Measurements from ENCODE around the gene FSCN2.
"Not testable (repeated sequence)": the region's sequence is repeated elsewhere in the genome, so short reads cannot be mapped to it uniquely, and the experiment has no call there.

Gene FSCN2

DNA sequence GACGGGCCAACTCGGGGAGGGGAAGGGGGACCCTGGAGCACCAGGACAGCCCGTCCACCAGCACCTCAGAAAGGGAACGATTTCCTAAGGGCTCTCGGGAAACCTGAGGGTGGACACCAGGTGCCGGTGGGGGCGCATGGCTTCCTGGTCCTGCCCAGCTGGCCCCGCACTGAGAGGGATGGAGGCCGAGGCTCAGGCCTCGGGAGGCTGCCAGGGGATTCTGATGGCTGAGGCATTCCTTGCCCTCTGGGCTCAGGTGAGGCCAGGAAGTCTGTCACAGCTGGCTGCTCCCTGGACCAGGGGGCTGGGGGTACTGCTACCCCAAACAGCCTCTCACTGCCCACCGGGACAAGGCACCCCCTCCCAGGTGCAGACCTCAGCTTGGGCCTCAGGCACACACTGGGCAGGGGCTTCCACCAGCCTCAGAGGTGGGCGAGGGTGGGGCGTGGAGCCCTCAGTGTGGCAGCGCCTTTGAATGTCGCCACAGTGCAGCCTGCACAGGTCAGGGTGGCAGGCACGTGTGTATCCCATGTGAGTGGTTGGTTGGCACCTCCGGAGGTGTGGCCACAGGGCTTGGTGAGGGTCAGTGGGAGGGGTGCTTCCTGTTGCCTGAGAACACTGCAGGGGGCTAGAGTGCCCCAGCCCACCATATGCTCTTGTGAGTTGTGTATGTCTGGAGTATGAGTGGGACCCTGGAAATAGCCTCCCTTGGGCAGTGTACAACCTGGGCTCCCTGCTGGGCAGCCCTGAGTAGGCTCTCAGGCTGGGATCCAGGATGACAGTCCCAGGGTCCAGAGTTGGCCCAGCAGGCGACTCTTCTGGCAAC is 3.9 kb upstream of the FSCN2 start:
- no peak for DNase-seq (ENCODE audit: low read depth)
- no peak for TF ChIP-seq CTCF (conservative IDR thresholded peaks at IDR 0.05; ENCODE audit: low read depth, low read length)
- H3K4me3 ChIP-seq (ENCODE audit: low read length): no peak overlapping the region

DNA sequence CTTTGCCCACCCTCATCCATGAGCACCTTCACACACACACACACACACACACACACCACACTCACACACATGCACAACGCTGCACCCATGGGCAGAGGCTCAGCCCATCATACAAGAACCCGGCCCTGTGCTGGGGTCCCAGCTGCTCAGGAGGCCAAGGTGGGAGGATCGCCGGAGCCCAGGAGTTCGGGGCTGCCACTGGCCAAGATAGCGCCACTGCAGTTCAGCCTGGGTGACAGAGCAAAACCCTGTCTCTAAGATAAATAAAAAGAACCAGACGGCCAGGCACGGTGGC is 3.4 kb upstream of the FSCN2 start:
- no peak for DNase-seq (ENCODE audit: low read depth)
- TF ChIP-seq CTCF (conservative IDR thresholded peaks at IDR 0.05; ENCODE audit: low read depth, low read length): no peak
- no peak overlapping the region for H3K4me3 ChIP-seq (ENCODE audit: low read length)

GRCh38 chr17:81526662-81527571 is 1.3 kb upstream of the FSCN2 start:
- no peak overlapping the region for H3K4me3 ChIP-seq (ENCODE audit: low read length)
- DNase-seq (ENCODE audit: low read depth): no peak
- no peak for TF ChIP-seq CTCF (conservative IDR thresholded peaks at IDR 0.05; ENCODE audit: low read depth, low read length)

- DNase-seq (ENCODE audit: low read depth): no peak
- TF ChIP-seq CTCF (conservative IDR thresholded peaks at IDR 0.05; ENCODE audit: low read depth, low read length): no peak
- no peak overlapping the region for H3K4me3 ChIP-seq (ENCODE audit: low read length)
Observed at GRCh38 chr17:81528384-81528650, 140 bp downstream of the FSCN2 start.

DNA sequence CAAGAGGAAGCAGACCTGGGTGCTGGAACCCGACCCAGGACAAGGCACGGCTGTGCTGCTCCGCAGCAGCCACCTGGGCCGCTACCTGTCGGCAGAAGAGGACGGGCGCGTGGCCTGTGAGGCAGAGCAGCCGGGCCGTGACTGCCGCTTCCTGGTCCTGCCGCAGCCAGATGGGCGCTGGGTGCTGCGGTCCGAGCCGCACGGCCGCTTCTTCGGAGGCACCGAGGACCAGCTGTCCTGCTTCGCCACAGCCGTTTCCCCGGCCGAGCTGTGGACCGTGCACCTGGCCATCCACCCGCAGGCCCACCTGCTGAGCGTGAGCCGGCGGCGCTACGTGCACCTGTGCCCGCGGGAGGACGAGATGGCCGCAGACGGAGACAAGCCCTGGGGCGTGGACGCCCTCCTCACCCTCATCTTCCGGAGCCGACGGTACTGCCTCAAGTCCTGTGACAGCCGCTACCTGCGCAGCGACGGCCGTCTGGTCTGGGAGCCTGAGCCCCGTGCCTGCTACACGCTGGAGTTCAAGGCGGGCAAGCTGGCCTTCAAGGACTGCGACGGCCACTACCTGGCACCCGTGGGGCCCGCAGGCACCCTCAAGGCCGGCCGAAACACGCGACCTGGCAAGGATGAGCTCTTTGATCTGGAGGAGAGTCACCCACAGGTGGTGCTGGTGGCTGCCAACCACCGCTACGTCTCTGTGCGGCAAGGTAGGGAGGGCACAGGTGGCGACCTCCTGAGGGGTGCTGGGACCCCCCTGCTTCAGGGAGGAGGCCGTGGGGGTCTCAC is 667 bp downstream of the FSCN2 start:
- TF ChIP-seq CTCF (conservative IDR thresholded peaks at IDR 0.05; ENCODE audit: low read depth, low read length): no peak
- no peak overlapping the region for H3K4me3 ChIP-seq (ENCODE audit: low read length)
- DNase-seq (ENCODE audit: low read depth): no peak

- TF ChIP-seq CTCF (conservative IDR thresholded peaks at IDR 0.05; ENCODE audit: low read depth, low read length): no peak
- DNase-seq (ENCODE audit: low read depth): no peak
- no peak overlapping the region for H3K4me3 ChIP-seq (ENCODE audit: low read length)
Observed at GRCh38 chr17:81529437-81529803, 1.2 kb downstream of the FSCN2 start.

DNA sequence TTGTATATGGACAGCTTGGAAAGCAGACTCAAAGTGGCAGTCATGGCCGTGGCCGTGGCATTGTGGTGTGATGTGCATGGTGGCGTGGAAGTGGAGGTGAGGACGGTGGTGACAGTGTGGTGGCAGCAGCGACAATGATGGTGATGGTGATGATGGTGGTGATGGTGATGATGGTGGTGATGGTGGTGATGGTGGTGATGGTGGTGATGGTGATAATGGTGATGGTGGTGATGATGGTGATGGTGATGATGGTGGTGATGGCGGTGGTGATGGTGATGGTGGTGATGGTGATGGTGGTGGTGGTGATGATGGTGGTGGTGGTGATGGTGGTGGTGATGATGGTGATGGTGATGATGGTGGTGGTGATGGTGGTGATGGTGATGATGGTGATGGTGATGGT is 2.8 kb downstream of the FSCN2 start:
- H3K4me3 ChIP-seq (ENCODE audit: low read length); DNase-seq (ENCODE audit: low read depth): not testable (repeated sequence)

DNA sequence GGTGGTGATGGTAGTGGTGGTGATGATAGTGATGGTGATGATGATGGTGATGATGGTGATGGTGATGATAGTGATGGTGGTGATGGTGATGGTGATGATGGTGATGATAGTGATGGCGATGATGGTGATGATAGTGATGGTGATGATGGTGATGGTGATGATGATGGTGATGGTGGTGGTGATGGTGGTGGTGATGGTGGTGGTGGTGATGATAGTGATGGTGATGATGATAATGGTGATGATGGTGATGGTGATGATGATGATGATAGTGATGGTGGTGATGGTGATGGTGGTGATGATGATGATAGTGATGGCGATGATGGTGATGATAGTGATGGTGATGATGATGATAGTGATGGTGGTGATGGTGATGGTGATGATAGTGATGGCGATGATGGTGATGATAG is 3.8 kb downstream of the FSCN2 start:
- H3K4me3 ChIP-seq (ENCODE audit: low read length); DNase-seq (ENCODE audit: low read depth): not testable (repeated sequence)
